Measurements from ENCODE around the gene TRNT1.

The TRNT1 gene

GRCh38 chr3:3113042-3113709 is 13.6 kb upstream of the TRNT1 start:
- FAIRE-seq = no peak

- FAIRE-seq = no peak
Measured at GRCh38 chr3:3117651-3118050, 9.1 kb upstream of the TRNT1 start.

GRCh38 chr3:3119393-3119851 is 7.3 kb upstream of the TRNT1 start:
- no peak for FAIRE-seq

GRCh38 chr3:3125977-3126376 is 763 bp upstream of the TRNT1 start:
- FAIRE-seq = no peak

- FAIRE-seq = no peak
Measured at GRCh38 chr3:3127432-3128010, 781 bp downstream of the TRNT1 start.

- no peak for FAIRE-seq
Measured at GRCh38 chr3:3129579-3129978, 2.8 kb downstream of the TRNT1 start.

- no peak for FAIRE-seq
Measured at GRCh38 chr3:3133500-3133899, 6.8 kb downstream of the TRNT1 start.

GRCh38 chr3:3134750-3135448 is 8.2 kb downstream of the TRNT1 start:
- no peak for FAIRE-seq

GRCh38 chr3:3137526-3137925 is 10.8 kb downstream of the TRNT1 start:
- FAIRE-seq = no peak

GRCh38 chr3:3141939-3142338 is 15.2 kb downstream of the TRNT1 start:
- no peak for FAIRE-seq

GRCh38 chr3:3145831-3146230 is 19.1 kb downstream of the TRNT1 start:
- no peak for FAIRE-seq

GRCh38 chr3:3149560-3149959 is 22.8 kb downstream of the TRNT1 start:
- no peak for FAIRE-seq

GRCh38 chr3:3151513-3151912 is 24.8 kb downstream of the TRNT1 start:
- no peak for FAIRE-seq

GRCh38 chr3:3154879-3155610 is 28.3 kb downstream of the TRNT1 start:
- no peak for FAIRE-seq

- no peak for FAIRE-seq
Measured at GRCh38 chr3:3157484-3157883, 30.7 kb downstream of the TRNT1 start.

- FAIRE-seq = no peak
Measured at GRCh38 chr3:3160826-3161225, 34.1 kb downstream of the TRNT1 start.

GRCh38 chr3:3165241-3165640 is 38.5 kb downstream of the TRNT1 start:
- no peak for FAIRE-seq

GRCh38 chr3:3165650-3166049 is 38.9 kb downstream of the TRNT1 start:
- FAIRE-seq = no peak

GRCh38 chr3:3170998-3171397 is 44.3 kb downstream of the TRNT1 start:
- peak; percentile 84 for FAIRE-seq

- FAIRE-seq = no peak
Measured at GRCh38 chr3:3172627-3173026, 45.9 kb downstream of the TRNT1 start.

- no peak for FAIRE-seq
Measured at GRCh38 chr3:3177861-3178497, 51.2 kb downstream of the TRNT1 start.

- FAIRE-seq = no peak
Measured at GRCh38 chr3:3178498-3179328, 52.0 kb downstream of the TRNT1 start.
